T-cell (primary cell): ENCODE data around the gene CFAP74. TPM values are rescaled to one million over a fixed set of nuclear protein-coding genes. Genes with fewer than 3 reads are reported as not detected.
"Not testable (repeated sequence)": the region's sequence is repeated elsewhere in the genome, so short reads cannot be mapped to it uniquely, and the experiment has no call there.

Experiments used
- ATAC-seq, 4 experiments: fragments of 200-7000 bp in 3 of 4; fragments of 150-1000 bp in 1 of 4; cut with Tn5 transposase; replicated peaks in 1 of 4; 1 replicate in 3 of 4; 2 replicates in 1 of 4; pipeline ENCODE4 v1.10.0; 2021; ENCODE audit warnings: moderate library complexity in 3 of 4, mild to moderate bottlenecking in 2 of 4, moderate number of reproducible peaks in 1 of 4
- CTCF ChIA-PET, 2 donors: fragments of 300-600 bp; sonication (Branson Sonifier 250); formaldehyde crosslinking; loops; one replicate each; lab custom pipeline; 2022; ENCODE audit warnings: antibody characterized with exemption in 2 of 2; lab: Charles Lee
- POLR2A ChIA-PET, 2 donors: fragments of 300-600 bp; sonication (Branson Sonifier 250); formaldehyde crosslinking; loops; one replicate each; lab custom pipeline; 2022; ENCODE audit warnings: antibody characterized with exemption in 2 of 2; lab: Charles Lee
- DNase-seq, 35 experiments: peaks; one replicate each; pipeline versions ENCODE4 v3.0.0 to v3.0.0-alpha.2; 2013 to 2023
- H3K27ac ChIP-seq: one replicate; pipeline ENCODE4 v1.5.1; 2013; ENCODE audit warnings: low read length
- H3K27me3 ChIP-seq, 2 experiments: replicated peaks in 1 of 2; 1 replicate in 1 of 2; 2 replicates in 1 of 2; pipeline versions ENCODE4 v1.6.1 to v1.7.0; 2013; ENCODE audit warnings: low read length in 1 of 2, mixed read lengths in 1 of 2; ENCODE audit not compliant: control insufficient read depth in 2 of 2, insufficient read depth in 2 of 2; ENCODE audit errors: extremely low read depth in 1 of 2
- H3K36me3 ChIP-seq, 2 donors: 1 replicate in 1 of 2; 2 replicates in 1 of 2; pipeline versions ENCODE4 v1.6.1 to v1.7.0; 2013; ENCODE audit warnings: low read length in 1 of 2; ENCODE audit not compliant: control insufficient read depth in 2 of 2, insufficient read depth in 1 of 2; ENCODE audit errors: extremely low read depth in 1 of 2
- H3K4me1 ChIP-seq, 2 experiments: 1 replicate in 1 of 2; 2 replicates in 1 of 2; pipeline versions ENCODE4 v1.6.1 to v1.7.0; 2013; ENCODE audit warnings: low read length in 2 of 2, mixed read lengths in 1 of 2; ENCODE audit not compliant: insufficient read depth in 2 of 2, control insufficient read depth in 1 of 2; ENCODE audit errors: extremely low read depth in 1 of 2
- H3K4me3 ChIP-seq, 2 donors: 1 replicate in 1 of 2; 2 replicates in 1 of 2; pipeline versions ENCODE4 v1.5.1 to v1.7.0; 2013; ENCODE audit warnings: mild to moderate bottlenecking in 2 of 2, low read length in 1 of 2, moderate library complexity in 1 of 2; ENCODE audit not compliant: control insufficient read depth in 1 of 2; ENCODE audit errors: extremely low read depth in 1 of 2
- H3K9me3 ChIP-seq: 2 replicates; pipeline ENCODE4 v1.7.0; 2013
- H3K27ac Mint-ChIP-seq, 2 donors: one replicate each; pipeline ENCODE4 v1.8.0; 2020 to 2021; ENCODE audit warnings: mild to moderate bottlenecking in 2 of 2, mixed read lengths in 2 of 2
- H3K27me3 Mint-ChIP-seq, 2 donors: one replicate each; pipeline ENCODE4 v1.8.0; 2021 to 2022; ENCODE audit warnings: mixed read lengths in 2 of 2
- H3K36me3 Mint-ChIP-seq: one replicate; pipeline ENCODE4 v1.8.0; 2021; ENCODE audit warnings: mixed read lengths
- H3K4me1 Mint-ChIP-seq, 3 donors: one replicate each; pipeline ENCODE4 v1.8.0; 2020 to 2022; ENCODE audit warnings: mixed read lengths in 3 of 3, mild to moderate bottlenecking in 1 of 3
- H3K4me3 Mint-ChIP-seq, 3 donors: one replicate each; pipeline ENCODE4 v1.8.0; 2020 to 2022; ENCODE audit warnings: mild to moderate bottlenecking in 3 of 3, mixed read lengths in 3 of 3, moderate library complexity in 3 of 3
- H3K9me3 Mint-ChIP-seq, 3 donors: one replicate each; pipeline ENCODE4 v1.8.0; 2020 to 2022; ENCODE audit warnings: mixed read lengths in 3 of 3
- WGBS: methylation state at CpG from one replicate; pipeline ENCODE4 v1.1.5; 2013; ENCODE audit warnings: missing lambda C conversion rate; ENCODE audit not compliant: insufficient coverage; 5-methylcytosine and 5-hydroxymethylcytosine counted together
- total RNA-seq, 35 experiments: library from RNA in 6 of 35; stranded (reverse) in 6 of 35; fragments of 120-200 nt in 1 of 35; gene quantifications; one replicate each; pipeline versions ENCODE4 v1.2.1 to v1.2.4 and lab custom pipeline; 2013 to 2026

CFAP74 gene
- total RNA-seq, 5 donors from 2014 or later (not counting 1 experiment from before 2014, with no cell fraction given): not detected

DNA sequence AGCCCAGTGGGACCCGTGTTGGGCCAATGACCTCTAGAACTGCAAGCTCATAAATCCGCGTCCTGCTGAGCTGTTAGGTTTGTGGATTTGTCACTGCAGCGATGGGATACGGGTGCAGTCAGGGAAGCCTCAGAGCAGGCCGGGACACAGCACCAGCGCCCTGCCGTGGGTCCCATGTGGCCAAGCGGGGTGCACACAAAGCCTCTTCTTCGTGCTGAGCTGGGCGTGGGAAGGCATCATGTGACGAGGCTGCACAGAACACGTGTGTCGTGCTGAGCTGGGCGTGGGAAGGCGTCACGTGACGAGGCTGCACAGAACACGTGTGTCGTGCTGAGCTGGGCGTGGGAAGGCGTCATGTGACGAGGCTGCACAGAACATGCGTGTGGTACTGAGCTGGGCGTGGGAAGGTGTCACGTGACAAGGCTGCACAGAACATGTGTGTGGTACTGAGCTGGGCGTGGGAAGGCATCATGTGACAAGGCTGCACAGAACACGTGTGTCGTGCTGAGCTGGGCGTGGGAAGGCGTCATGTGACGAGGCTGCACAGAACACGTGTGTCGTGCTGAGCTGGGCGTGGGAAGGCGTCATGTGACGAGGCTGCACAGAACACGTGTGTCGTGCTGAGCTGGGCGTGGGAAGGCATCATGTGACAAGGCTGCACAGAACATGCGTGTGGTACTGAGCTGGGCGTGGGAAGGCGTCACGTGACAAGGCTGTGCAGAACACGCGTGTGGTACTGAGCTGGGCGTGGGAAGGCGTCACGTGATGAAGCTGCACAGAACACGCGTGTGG lies 24.7 kb downstream of the CFAP74 start:
- 97% methylated on average over 16 of the region's 51 CpGs for WGBS
- H3K4me3 Mint-ChIP-seq, H3K4me1 Mint-ChIP-seq, H3K4me3 ChIP-seq, H3K9me3 Mint-ChIP-seq, H3K9me3 ChIP-seq, H3K36me3 Mint-ChIP-seq, H3K27ac ChIP-seq, ATAC-seq, DNase-seq, H3K4me1 ChIP-seq, POLR2A ChIA-PET, H3K27ac Mint-ChIP-seq, H3K36me3 ChIP-seq, H3K27me3 Mint-ChIP-seq, CTCF ChIA-PET: not testable (repeated sequence)
- H3K27me3 ChIP-seq: peaks cover 0 to 19% of the 10 kb centered on the region in 2 experiments

DNA sequence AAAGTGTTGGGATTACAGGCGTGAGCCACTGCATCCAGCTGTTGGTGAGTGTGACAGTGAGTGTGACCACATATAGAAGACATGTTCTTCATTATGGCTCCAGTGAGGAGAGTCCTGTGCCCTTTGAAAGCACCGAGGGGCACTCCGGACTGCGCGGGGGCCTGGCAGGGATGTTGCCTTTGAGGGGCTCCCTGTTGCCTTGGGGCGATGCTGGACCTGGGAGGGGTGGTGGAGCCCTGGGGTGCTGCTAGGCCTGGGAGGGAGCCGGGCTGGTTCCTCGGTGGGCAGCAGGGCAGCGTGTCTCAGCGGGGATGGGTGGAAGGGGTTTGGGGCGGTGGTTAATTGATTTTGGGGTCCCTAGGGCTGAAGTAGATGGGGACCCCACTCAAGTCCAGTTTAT lies 25.5 kb downstream of the CFAP74 start:
- 69% methylated on average over 10 of the region's 11 CpGs for WGBS
- POLR2A ChIA-PET: no interaction called here
- Mint-ChIP-seq H3K4me1 (no peaks in the 10 kb centered on the region), H3K4me3 (no peak overlapping the region), H3K9me3 (no peaks in the 10 kb centered on the region), H3K36me3 (no peaks in the 10 kb centered on the region), H3K27me3 (peaks cover 7 to 8% of the 10 kb centered on the region in 2 donors), H3K27ac (no peak overlapping the region)
- Histone ChIP-seq H3K36me3 (no peaks in the 10 kb centered on the region), H3K27me3 (peaks cover 0 to 26% of the 10 kb centered on the region in 2 experiments), H3K4me3 (no peak overlapping the region), H3K4me1 (no peaks in the 10 kb centered on the region), H3K27ac (no peak overlapping the region), H3K9me3 (no peaks in the 10 kb centered on the region)
- CTCF ChIA-PET: no interaction called here
- DNase-seq (no peak), ATAC-seq (no peak)

DNA sequence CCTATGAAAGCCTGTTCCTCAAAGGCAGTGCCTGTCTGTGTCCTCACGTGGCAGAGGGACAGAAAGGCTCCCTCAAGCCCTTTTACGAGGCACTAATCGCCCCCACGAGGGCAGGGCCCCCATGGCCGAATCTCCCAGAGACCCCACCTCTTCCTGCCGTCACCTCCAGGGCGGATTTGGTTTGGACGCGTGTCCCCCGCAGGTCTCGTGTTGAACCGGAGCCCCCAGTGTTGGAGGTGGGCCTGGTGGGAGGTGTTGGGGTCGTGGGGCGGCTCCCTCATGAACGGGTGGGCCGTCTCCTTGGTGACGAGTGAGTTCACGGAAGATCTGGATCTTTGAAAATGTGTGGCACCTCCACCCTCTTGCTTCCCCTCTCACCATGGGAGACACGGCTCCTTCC lies 27.6 kb downstream of the CFAP74 start:
- Histone ChIP-seq H3K36me3 (no peaks in the 10 kb centered on the region), H3K4me3 (no peak overlapping the region), H3K27me3 (peaks cover 0 to 31% of the 10 kb centered on the region in 2 experiments), H3K4me1 (no peaks in the 10 kb centered on the region), H3K9me3 (no peaks in the 10 kb centered on the region), H3K27ac (no peak overlapping the region)
- no peaks in the 10 kb centered on the region for H3K9me3 Mint-ChIP-seq
- ATAC-seq (no peak), DNase-seq (no peak)
- H3K4me1 Mint-ChIP-seq: no peaks in the 10 kb centered on the region
- 80% methylated on average over 8 of the region's 19 CpGs for WGBS
- H3K4me3 Mint-ChIP-seq: no peak overlapping the region
- ChIA-PET CTCF (no interaction called here), POLR2A (no interaction called here)
- no peak overlapping the region for H3K27ac Mint-ChIP-seq
- peaks cover 7 to 8% of the 10 kb centered on the region in 2 donors for H3K27me3 Mint-ChIP-seq
- H3K36me3 Mint-ChIP-seq: no peaks in the 10 kb centered on the region

DNA sequence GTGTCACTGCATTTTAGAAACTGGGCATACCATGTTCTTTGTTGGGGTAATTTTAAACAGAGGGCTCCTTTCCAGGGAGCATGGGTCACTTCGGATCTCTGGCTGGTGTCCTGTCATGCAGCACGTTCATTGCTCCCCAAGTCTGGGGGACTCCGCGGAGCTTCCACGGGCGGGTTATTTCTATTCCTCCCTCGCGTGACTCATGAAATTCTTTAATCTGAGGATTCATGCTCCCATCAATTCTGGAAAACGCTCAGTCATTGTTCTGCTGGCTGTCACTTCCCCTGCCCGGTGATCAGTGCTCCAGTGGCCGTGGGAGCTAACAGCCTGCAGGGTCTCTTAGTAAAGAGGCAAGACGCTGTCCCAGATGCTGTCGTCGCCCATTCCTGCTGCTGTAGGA lies 28.1 kb downstream of the CFAP74 start:
- H3K9me3 Mint-ChIP-seq: no peaks in the 10 kb centered on the region
- H3K27ac Mint-ChIP-seq: no peak overlapping the region

DNA sequence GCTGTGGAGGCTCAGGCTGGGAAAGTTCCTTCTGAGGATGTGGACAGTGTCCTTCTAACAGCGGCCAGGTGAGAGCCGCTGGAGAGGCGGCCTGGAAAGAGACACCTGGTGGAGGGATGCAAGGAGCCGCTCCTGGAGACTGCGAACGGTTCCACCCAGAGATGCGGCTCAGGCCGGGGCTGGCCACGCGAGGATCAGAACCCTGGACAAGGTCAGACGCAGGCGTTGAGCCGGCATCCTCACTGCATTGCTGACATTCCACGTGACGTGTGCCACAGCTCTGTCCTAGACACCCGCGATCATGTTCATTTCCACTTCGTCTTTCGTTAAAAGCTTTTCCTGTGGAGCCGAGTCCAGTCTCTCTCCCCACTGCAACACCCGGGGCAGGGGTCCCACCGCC lies 28.8 kb downstream of the CFAP74 start:
- peaks cover 7 to 8% of the 10 kb centered on the region in 2 donors for H3K27me3 Mint-ChIP-seq
- H3K36me3 Mint-ChIP-seq: no peaks in the 10 kb centered on the region
- no peaks in the 10 kb centered on the region for H3K9me3 Mint-ChIP-seq
- peaks cover 0 to 31% of the 10 kb centered on the region in 2 experiments for H3K27me3 ChIP-seq
- no peak overlapping the region for H3K27ac Mint-ChIP-seq
- H3K4me3 Mint-ChIP-seq: no peak overlapping the region
- 90% methylated on average over 15 of the region's 22 CpGs for WGBS
- no peaks in the 10 kb centered on the region for H3K4me1 Mint-ChIP-seq
- H3K36me3 ChIP-seq: no peaks in the 10 kb centered on the region
- no peaks in the 10 kb centered on the region for H3K9me3 ChIP-seq
- no peak for ATAC-seq
- POLR2A ChIA-PET: no interaction called here
- H3K4me1 ChIP-seq: no peaks in the 10 kb centered on the region
- no peak overlapping the region for H3K27ac ChIP-seq
- DNase-seq: no peak
- no peak overlapping the region for H3K4me3 ChIP-seq
- CTCF ChIA-PET: no interaction called here

More for the DNA sequence above, 28.1 kb downstream of the CFAP74 start:
- DNase-seq (no peak), ATAC-seq (no peak)
- Histone ChIP-seq H3K9me3 (no peaks in the 10 kb centered on the region), H3K27ac (no peak overlapping the region), H3K36me3 (no peaks in the 10 kb centered on the region), H3K27me3 (peaks cover 0 to 31% of the 10 kb centered on the region in 2 experiments), H3K4me1 (no peaks in the 10 kb centered on the region), H3K4me3 (no peak overlapping the region)
- Mint-ChIP-seq H3K36me3 (no peaks in the 10 kb centered on the region), H3K4me1 (no peaks in the 10 kb centered on the region), H3K27me3 (peaks cover 7 to 8% of the 10 kb centered on the region in 2 donors), H3K4me3 (no peak overlapping the region)
- WGBS: 65% methylated on average over 14 of the region's 14 CpGs
- ChIA-PET CTCF (no interaction called here), POLR2A (no interaction called here)

DNA sequence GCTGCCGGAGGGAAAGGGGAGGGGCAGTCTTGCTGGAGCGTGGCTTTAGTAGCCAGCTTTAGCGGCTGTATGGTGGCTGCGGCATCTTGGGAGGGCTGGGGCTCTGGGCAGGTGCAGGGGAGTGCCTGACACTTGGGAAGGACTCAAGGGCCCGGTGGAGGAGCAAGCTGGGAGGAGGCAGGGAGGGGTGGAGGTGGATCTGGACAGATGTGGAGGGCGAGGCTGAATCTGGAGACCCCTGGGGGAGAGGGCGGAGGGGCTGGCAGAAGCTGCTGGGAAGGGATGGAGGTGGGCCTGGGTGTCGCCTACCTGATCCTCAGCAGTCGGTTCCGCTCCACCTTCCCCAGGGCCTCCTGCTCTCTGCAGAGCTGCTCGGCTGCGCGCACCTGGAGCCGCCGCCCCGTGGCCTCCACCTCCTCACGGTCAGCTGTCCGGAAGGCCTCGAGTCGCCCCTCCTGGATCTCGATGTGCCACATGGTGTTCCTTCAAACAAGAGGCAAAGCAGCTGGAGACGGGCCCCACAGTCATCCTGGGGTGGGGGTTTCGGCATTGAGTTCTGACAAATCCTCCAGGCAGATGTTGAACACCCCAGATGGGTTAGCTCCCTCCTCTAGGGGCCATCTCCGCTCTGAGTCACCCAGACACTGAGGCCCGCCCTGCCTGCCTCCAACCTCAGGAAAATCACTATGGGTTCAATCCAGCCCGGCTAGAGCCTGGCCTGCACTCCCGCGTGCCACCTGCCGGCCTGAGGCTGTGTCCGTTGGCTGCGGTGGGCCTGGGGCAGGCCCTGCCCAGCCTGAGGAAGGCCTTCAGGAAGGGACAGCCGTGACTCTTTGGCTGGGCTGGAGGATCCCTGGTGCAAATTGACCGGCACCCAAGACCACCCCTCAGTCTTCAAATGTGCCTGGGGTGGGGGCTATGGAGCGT lies 29.6 kb downstream of the CFAP74 start:
- peaks cover 0 to 31% of the 10 kb centered on the region in 2 experiments for H3K27me3 ChIP-seq
- Mint-ChIP-seq H3K27ac (no peak overlapping the region), H3K27me3 (peaks cover 7 to 8% of the 10 kb centered on the region in 2 donors), H3K9me3 (no peaks in the 10 kb centered on the region), H3K36me3 (no peaks in the 10 kb centered on the region), H3K4me1 (no peaks in the 10 kb centered on the region), H3K4me3 (no peak overlapping the region)
- no peaks in the 10 kb centered on the region for H3K36me3 ChIP-seq
- DNase-seq: no peak
- ChIA-PET CTCF (no interaction called here), POLR2A (no interaction called here)
- no peaks in the 10 kb centered on the region for H3K9me3 ChIP-seq
- WGBS: 86% methylated on average over 29 of the region's 34 CpGs
- no peak overlapping the region for H3K27ac ChIP-seq
- H3K4me3 ChIP-seq: no peak overlapping the region
- no peaks in the 10 kb centered on the region for H3K4me1 ChIP-seq
- ATAC-seq: no peak
